ENCODE results near the gene DTD1. TPM values are rescaled to one million over a fixed set of nuclear protein-coding genes. Genes with fewer than 3 reads are reported as not detected.

Gene DTD1
- total and polyA plus RNA-seq, 2 of the 13 experiments (the other 11 are each of a cell fraction or from before 2014, with no cell fraction given), result 41.2 to 79.3 TPM

GRCh38 chr20:18671203-18671710, 83.4 kb downstream of the DTD1 start:
- Histone ChIP-seq H3K9me3 (ENCODE audit: low read length) (no peaks in the 10 kb centered on the region), H3K4me2 (ENCODE audit: low read depth, low read length) (no peak overlapping the region), H3K27me3 (ENCODE audit: control insufficient read depth in 1 of 2, insufficient read depth in 2 of 2, low read length in 2 of 2) (no peaks in the 10 kb centered on the region), H3K9ac (ENCODE audit: insufficient read depth, low read depth, low read length) (no peak overlapping the region), H3K79me2 (ENCODE audit: insufficient read depth, low read length) (no peaks in the 10 kb centered on the region), H3K36me3 (replicated peaks in 1 of 2; ENCODE audit: control insufficient read depth in 1 of 2, insufficient read depth in 2 of 2, low read length in 2 of 2) (no peaks in the 10 kb centered on the region), H4K20me1 (ENCODE audit: insufficient read depth, low read length) (no peaks in the 10 kb centered on the region), H2AFZ (ENCODE audit: low read length) (no peak overlapping the region), H3K4me3 (replicated peaks in 1 of 3; ENCODE audit: insufficient read depth in 1 of 3, low read depth in 2 of 3, low read length in 3 of 3) (no peak overlapping the region), H3K27ac (ENCODE audit: extremely low read length, insufficient read depth, low read length) (no peak overlapping the region), H3K4me1 (ENCODE audit: insufficient read depth, low read length) (peaks cover 25% of the 10 kb centered on the region)
- DNase-seq (ENCODE audit: low spot score) (no peak), FAIRE-seq (no peak), ATAC-seq (no peak)
- POLR2A ChIA-PET, result no interaction called here
- in situ Hi-C loops (cut with HindIII; ENCODE audit: extremely low pct_ligation_motif_present, low pct_unique_long_range_greater_than_20kb), result no loop called here
- CTCF ChIA-PET (ENCODE audit: low intra/inter-chr PET ratio, low total read pairs), result no interaction called here
- intact Hi-C loops (cut with micrococcal nuclease; ENCODE audit: unreplicated experiment), result loop anchor here (2.0 kb wide), 1 partner anchor 16 kb away; no protein-coding TSS in a partner anchor
- no TSS peak for BruUV-seq (replicated peaks)
- TF ChIP-seq ZNF678 (CRISPR knock-in tag; IDR thresholded peaks at IDR 0.05), result no peak
- TF ChIP-seq ZBTB40 (IDR thresholded peaks at IDR 0.05), result no peak
- no peak for TF ChIP-seq ZBTB40 (CRISPR knock-in tag; IDR thresholded peaks at IDR 0.05)
- no peak for TF ChIP-seq AGO2 (optimal IDR thresholded peaks at IDR 0.05; ENCODE audit: low read depth, low read length)
- TF ChIP-seq MYPOP (CRISPR knock-in tag; IDR thresholded peaks at IDR 0.05), result no peak
- TF ChIP-seq ZMYM2 (CRISPR knock-in tag; IDR thresholded peaks at IDR 0.05), result no peak
- no peak for TF ChIP-seq NFRKB (IDR thresholded peaks at IDR 0.05)
- no peak for TF ChIP-seq NFE2L1 (CRISPR knock-in tag; IDR thresholded peaks at IDR 0.05; ENCODE audit: borderline replicate concordance)
- no peak for TF ChIP-seq RXRA (CRISPR knock-in tag; IDR thresholded peaks at IDR 0.05)
- no peak for TF ChIP-seq TBP (CRISPR knock-in tag; IDR thresholded peaks at IDR 0.05)
- no peak for TF ChIP-seq MXI1 (IDR thresholded peaks at IDR 0.05; ENCODE audit: borderline replicate concordance, low read depth, low read length)
- TF ChIP-seq ZNF670 (CRISPR knock-in tag; IDR thresholded peaks at IDR 0.05; ENCODE audit: borderline replicate concordance), result no peak
- 98% methylated on average over 3 of the region's 3 CpGs for WGBS (ENCODE audit: low lambda C conversion rate)
